Measurements from ENCODE around the gene IMPDH2.

DNA sequence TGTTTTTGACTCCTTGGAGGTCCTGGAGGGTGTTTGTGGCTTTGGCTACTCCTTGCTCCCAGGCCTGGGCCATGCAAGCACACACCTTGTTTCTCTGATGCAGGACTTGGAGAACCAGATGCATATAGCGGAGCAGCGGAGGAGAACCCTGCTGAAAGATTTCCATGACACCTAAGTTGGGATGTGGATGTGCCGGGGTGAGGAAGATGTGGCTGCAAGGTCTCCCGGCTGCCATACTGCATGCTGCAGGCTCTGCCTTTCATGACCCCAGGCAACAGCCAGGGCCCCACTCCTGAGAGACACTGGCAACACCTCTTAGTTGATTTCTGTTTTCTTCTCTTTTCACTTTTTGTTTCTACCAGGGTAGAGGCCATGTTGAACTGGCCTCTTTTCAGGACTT is 46.1 kb downstream of the IMPDH2 start:
- TF ChIP-seq, protein P1, sequence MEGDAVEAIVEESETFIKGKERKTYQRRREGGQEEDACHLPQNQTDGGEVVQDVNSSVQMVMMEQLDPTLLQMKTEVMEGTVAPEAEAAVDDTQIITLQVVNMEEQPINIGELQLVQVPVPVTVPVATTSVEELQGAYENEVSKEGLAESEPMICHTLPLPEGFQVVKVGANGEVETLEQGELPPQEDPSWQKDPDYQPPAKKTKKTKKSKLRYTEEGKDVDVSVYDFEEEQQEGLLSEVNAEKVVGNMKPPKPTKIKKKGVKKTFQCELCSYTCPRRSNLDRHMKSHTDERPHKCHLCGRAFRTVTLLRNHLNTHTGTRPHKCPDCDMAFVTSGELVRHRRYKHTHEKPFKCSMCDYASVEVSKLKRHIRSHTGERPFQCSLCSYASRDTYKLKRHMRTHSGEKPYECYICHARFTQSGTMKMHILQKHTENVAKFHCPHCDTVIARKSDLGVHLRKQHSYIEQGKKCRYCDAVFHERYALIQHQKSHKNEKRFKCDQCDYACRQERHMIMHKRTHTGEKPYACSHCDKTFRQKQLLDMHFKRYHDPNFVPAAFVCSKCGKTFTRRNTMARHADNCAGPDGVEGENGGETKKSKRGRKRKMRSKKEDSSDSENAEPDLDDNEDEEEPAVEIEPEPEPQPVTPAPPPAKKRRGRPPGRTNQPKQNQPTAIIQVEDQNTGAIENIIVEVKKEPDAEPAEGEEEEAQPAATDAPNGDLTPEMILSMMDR (IDR thresholded peaks at IDR 0.05), result no peak
- no peak for TF ChIP-seq POLR2A (IDR thresholded peaks at IDR 0.05)

Data from lower leg skin (tissue), 3 donors.